ENCODE results near the gene CTTN.
A peak's percentile ranks its signal among the peaks of the same experiment; 100 is the strongest.
"Not testable (repeated sequence)": the region's sequence is repeated elsewhere in the genome, so short reads cannot be mapped to it uniquely, and the experiment has no call there.

CTTN gene

DNA sequence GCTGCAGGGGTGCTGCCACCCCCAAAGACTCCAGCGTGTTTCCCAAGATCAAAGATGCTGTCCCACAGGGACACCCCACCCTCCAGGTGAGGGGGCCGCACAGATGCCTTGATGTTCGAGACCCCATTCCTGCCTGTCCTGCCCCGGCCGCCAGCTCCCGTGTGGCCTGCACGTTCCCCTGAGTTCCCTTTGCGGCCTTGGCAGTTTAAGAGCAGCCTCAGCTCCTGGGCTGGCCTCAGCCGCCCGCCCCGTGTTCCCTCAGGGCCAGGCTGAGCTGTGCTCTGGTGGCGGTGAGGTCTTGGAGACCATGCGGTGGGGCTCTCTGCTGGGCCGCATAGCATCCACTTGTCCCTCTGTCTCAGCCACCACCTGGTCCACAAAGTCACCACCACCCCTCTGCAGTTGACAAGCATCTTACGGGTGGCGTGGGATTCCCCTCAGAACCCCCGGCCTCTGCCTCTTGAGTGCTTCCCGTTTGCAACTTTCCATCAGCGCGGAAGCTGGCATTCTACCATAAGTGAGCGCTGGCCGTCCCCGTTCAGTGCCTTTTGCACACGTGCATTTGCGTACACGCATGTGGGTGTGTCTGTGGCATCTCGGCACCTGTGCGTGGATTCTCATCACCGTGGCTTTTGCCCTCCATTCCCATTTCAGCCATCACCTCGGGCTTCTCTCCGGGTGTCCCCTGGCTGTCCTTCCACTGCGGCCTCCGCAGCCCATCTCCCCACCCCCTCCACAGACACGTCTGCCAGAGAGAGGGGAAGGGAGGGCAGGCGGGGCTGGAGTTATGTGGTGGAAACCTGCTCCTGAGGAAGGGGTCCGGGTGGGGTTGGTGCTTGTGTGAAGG is 35.9 kb downstream of the CTTN start:
- no peaks in the 10 kb centered on the region for H3K9me3 Mint-ChIP-seq
- H3K27me3 Mint-ChIP-seq, result peaks cover 5% of the 10 kb centered on the region
- CTCF ChIA-PET, result no interaction called here
- no peaks in the 10 kb centered on the region for H3K4me1 Mint-ChIP-seq
- no peak overlapping the region for H3K4me3 Mint-ChIP-seq
- no peaks in the 10 kb centered on the region for H3K36me3 Mint-ChIP-seq
- H3K27ac Mint-ChIP-seq, result no peak overlapping the region
- DNase-seq, result no peak

DNA sequence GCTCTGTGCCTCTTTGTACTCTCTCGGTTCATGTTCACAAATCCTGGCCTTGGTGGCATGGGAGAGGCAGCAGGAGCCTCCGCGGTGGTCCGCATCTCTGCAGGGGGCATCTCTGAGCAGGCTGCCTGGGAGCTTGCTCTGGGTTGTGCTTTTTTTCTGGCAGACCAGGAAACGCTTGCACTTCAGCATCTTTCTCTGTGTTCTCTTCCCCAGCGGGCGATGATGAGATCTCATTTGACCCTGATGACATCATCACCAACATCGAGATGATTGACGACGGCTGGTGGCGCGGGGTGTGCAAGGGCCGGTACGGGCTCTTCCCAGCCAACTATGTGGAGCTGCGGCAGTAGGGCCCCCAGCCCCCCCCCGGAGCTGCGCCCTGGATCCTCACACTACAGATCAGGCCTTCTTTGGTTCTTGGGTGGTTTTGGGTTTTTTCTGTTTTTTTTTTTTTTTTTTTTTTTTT is 36.5 kb downstream of the CTTN start:
- CTCF ChIA-PET, result no interaction called here
- DNase-seq, result no peak
- no peaks in the 10 kb centered on the region for H3K9me3 Mint-ChIP-seq
- no peak overlapping the region for H3K4me3 Mint-ChIP-seq
- no peaks in the 10 kb centered on the region for H3K36me3 Mint-ChIP-seq
- H3K27me3 Mint-ChIP-seq, result peaks cover 5% of the 10 kb centered on the region
- no peak overlapping the region for H3K27ac Mint-ChIP-seq
- H3K4me1 Mint-ChIP-seq, result no peaks in the 10 kb centered on the region

DNA sequence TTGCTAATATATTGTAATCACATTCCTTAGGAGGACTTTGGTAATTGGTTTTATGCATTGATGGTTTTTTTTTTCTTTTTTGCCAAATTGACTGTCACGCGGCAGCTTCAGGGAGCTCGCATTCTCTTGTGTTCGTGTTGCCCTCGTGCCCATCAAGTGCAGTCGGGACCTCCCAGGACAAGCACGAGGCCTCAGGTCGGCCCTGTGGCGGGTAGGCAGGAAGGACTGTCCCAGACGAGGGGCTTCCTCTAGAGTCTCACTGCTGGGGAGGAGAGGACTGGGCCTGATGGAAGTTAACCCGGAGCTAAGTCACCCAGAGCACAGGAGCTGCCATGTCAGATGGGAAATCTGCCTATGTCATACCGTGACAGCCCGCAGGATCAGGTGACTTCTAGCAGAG is 37.0 kb downstream of the CTTN start:
- DNase-seq, result no peak
- H3K36me3 Mint-ChIP-seq, result no peaks in the 10 kb centered on the region
- CTCF ChIA-PET, result no interaction called here
- H3K9me3 Mint-ChIP-seq, result no peaks in the 10 kb centered on the region
- H3K4me1 Mint-ChIP-seq, result no peaks in the 10 kb centered on the region
- no peak overlapping the region for H3K4me3 Mint-ChIP-seq
- H3K27me3 Mint-ChIP-seq, result peaks cover 5% of the 10 kb centered on the region
- H3K27ac Mint-ChIP-seq, result no peak overlapping the region

DNA sequence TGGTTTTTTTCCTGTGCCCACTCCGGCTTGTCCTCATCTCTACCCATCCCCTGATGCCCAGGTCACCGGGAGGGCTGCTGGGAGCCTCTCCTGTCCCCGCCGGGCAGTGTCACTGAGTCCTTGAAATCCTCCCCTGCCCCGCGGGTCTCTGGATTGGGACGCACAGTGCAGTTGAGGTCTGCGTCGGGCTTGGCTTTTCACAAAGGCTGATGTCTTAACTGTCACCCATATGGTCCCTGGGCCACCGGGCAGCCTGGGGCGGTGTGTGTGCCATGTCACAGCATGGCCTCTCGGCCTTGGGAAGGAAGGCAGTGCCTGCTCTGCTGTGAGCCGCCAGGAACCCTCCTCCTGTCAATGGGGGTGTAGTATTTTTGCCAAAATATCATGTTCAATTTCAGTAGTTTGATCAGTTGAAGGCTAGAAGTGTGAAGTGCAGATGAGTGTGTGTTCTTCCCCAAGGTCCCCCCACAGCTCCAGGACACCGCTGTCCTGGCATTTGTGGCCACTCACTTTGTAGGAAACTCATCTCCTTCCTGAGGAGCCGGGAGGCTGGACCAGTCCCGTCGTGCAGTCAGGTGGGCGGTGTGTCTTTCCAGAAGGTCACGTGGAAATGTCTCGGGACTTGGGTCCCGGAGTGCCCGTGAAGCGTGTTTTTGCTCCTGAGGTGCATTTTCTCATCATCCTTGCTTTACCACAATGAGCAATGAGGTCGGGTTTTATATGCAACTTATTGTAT is 37.6 kb downstream of the CTTN start:
- no peaks in the 10 kb centered on the region for H3K36me3 Mint-ChIP-seq
- H3K9me3 Mint-ChIP-seq, result no peaks in the 10 kb centered on the region
- H3K4me3 Mint-ChIP-seq, result no peak overlapping the region
- CTCF ChIA-PET, result no interaction called here
- no peaks in the 10 kb centered on the region for H3K4me1 Mint-ChIP-seq
- no peak overlapping the region for H3K27ac Mint-ChIP-seq
- peaks cover 5% of the 10 kb centered on the region for H3K27me3 Mint-ChIP-seq
- DNase-seq, result no peak

DNA sequence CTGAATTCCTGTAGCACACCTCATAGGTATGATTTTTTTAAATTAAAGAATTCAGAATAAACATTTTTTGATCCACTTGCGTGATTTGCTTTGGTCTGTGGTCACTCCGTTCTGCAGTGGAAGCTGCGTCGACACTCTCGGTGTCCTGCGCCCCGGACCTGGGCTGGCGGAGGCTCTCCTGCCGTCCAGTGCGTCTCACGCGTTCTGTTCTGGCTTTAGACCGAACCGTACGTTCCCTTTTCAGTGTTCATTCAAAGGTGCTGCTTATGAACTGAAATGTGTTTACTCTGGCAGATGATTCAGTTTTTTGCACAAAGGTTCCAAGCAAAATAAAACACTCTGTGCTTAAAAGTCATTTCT is 38.2 kb downstream of the CTTN start:
- H3K27ac Mint-ChIP-seq, result no peak overlapping the region
- DNase-seq, result no peak
- no peaks in the 10 kb centered on the region for H3K4me1 Mint-ChIP-seq
- H3K4me3 Mint-ChIP-seq, result no peak overlapping the region
- CTCF ChIA-PET, result no interaction called here
- H3K9me3 Mint-ChIP-seq, result no peaks in the 10 kb centered on the region
- H3K36me3 Mint-ChIP-seq, result no peaks in the 10 kb centered on the region
- peaks cover 5% of the 10 kb centered on the region for H3K27me3 Mint-ChIP-seq

DNA sequence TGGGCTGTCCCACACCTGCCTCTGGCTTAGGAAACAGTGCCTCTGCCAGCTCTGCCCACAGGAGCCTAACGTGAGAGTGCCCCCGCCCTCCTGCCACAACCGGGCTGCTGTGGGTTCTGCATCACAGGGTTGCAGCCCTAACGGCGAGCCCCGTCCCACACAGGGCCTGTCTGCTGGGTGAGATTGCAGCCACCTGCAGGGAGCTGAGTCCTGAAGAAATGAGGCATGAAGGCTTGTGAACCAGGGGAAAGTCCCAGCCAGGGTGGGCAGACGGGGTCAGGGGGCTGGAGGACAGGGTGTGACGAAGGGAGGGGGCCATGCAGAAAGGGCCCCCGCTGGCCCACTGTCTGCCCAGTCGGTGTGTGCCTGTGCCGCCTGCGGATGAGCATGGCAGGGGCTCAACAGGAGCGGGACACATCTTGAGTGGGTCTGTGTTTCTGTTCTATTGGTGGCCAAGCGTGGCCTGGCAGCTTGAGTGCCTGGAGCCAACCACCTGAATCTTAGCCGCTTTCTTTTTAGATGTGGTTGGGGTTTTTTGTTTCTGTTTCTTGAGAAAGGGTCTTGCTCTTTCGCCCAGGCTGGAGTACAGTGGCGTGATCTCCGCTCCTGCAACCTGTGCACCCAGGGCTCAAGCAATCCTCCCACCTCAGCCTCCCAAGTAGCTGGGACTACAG is 38.9 kb downstream of the CTTN start:
- H3K4me3 Mint-ChIP-seq, result no peak overlapping the region
- H3K36me3 Mint-ChIP-seq, result no peaks in the 10 kb centered on the region
- CTCF ChIA-PET, result no interaction called here
- H3K9me3 Mint-ChIP-seq, result no peaks in the 10 kb centered on the region
- peaks cover 5% of the 10 kb centered on the region for H3K27me3 Mint-ChIP-seq
- DNase-seq, result no peak
- no peak overlapping the region for H3K27ac Mint-ChIP-seq
- H3K4me1 Mint-ChIP-seq, result no peaks in the 10 kb centered on the region

DNA sequence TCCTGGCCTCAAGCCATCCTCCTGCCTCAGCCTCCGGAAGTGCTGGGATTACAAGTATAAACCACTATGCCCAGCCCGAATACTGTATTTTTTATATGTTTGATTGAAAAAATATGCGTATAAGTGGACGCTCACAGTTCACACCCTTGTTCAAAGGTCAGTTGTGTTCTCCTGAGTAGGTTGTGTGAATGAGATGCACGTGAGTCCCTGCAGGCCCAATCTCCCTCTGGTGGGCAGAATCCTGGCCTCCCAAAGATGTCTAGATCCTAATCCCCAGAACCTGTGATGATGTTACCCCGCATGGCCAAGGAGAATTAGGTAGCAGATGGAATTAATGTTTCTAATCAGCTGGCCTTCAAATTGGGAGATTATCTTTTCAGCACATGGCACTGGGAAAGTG is 41.9 kb downstream of the CTTN start:
- Mint-ChIP-seq H3K27ac (no peak overlapping the region), H3K27me3 (peaks cover 16% of the 10 kb centered on the region), H3K4me3 (no peak overlapping the region), H3K36me3 (no peaks in the 10 kb centered on the region), H3K9me3 (peaks cover 4% of the 10 kb centered on the region), H3K4me1 (no peaks in the 10 kb centered on the region)
- CTCF ChIA-PET, result no interaction called here
- DNase-seq, result no peak

DNA sequence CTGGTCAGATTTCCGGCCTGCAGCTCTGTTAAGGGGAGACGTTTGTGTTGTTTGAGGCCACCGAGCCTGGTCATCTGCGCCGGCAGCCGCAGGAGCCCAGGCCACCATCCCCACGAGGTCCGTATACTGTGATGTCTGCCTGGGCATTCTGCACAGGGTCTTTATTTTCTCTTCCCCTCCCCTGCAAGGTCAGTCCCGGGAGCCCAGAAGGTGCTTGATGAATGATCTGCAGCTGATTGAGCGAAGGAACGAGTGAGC is 45.4 kb downstream of the CTTN start:
- CTCF ChIA-PET, result no interaction called here
- H3K36me3 Mint-ChIP-seq, result peaks cover 2% of the 10 kb centered on the region
- no peak overlapping the region for H3K27ac Mint-ChIP-seq
- H3K4me3 Mint-ChIP-seq, result no peak overlapping the region
- H3K27me3 Mint-ChIP-seq, result peaks cover 18% of the 10 kb centered on the region
- DNase-seq, result no peak
- H3K9me3 Mint-ChIP-seq, result peaks cover 8% of the 10 kb centered on the region
- H3K4me1 Mint-ChIP-seq, result no peaks in the 10 kb centered on the region

DNA sequence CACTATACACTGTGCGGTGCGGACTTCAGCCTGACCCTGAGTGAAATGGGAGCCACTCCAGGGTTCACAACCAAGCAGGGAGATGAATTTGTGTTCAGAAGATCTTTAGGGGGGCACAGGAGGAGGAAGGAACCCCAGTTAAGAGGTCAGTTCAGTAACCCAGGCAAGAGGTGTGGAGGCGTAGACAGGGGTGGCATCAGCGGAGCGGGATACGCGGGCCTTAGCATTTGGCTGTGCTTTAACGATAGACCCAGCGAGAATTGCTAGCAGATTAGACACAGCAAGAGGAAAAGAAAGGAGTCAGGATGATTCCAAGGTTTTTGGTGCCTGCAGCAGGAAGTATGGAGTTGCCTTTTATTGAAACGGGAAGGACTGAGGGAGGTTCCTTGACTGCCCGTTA is 46.8 kb downstream of the CTTN start:
- DNase-seq, result no peak
- Mint-ChIP-seq H3K36me3 (peaks cover 8% of the 10 kb centered on the region), H3K4me1 (no peaks in the 10 kb centered on the region), H3K9me3 (peaks cover 22% of the 10 kb centered on the region), H3K4me3 (no peak overlapping the region), H3K27me3 (peaks cover 18% of the 10 kb centered on the region), H3K27ac (no peak overlapping the region)
- CTCF ChIA-PET, result no interaction called here

DNA sequence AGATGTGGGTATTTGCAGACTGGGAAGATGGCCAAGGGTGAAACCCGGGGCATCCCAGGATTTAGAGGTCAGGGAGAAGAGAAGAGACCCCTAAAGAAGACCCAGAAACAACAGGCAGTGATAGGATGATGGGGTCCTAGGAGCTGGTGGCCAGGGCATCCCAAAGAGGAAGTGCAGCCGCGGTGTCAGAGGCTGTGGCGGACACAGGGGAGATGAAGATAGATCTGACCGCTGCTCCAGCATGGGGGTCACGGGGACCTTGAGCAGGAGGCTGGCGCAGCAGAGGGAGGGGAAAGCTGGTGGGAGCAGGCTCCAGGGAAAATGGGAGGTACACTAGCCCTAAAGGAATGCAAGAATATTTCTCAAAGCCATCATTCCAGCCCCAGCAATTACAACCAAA is 47.3 kb downstream of the CTTN start:
- H3K4me3 Mint-ChIP-seq, result no peak overlapping the region
- DNase-seq, result no peak

DNA sequence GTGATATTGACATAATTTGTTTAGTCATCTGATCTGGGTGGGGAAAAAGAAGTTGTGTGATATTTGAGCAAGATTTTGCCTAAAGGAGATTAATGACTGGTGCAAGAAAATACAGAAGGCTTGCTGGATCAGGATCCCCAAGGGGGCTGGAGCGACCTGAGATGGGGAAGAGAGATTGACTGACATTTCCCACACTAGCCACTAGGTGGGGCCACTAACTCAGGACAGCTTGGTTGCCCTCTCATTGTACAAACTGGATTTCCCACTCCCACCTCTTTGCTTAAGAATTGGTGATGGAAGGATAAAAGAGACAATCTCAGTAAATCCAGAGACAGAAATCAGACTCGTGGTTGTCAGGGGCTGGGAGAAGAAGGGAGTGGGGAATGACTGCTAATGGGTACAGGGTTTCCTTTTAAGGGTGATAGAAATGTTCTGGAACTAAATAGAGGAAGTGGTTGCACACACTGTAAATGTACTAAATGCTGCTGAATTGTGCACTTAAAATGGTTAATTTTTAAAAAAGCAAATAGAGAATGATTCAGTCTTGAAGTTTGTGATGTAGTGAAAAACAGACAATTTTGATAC is 50.7 kb downstream of the CTTN start:
- CTCF ChIA-PET, result no interaction called here
- H3K9me3 Mint-ChIP-seq, result peaks cover 33% of the 10 kb centered on the region
- H3K27me3 Mint-ChIP-seq, result peaks cover 10% of the 10 kb centered on the region
- H3K4me3 Mint-ChIP-seq, result no peak overlapping the region
- peaks cover 8% of the 10 kb centered on the region for H3K36me3 Mint-ChIP-seq
- no peak overlapping the region for H3K27ac Mint-ChIP-seq
- H3K4me1 Mint-ChIP-seq, result no peaks in the 10 kb centered on the region
- DNase-seq, result peak; percentile 28

More for the DNA sequence above, 47.3 kb downstream of the CTTN start:
- Mint-ChIP-seq H3K36me3 (peaks cover 8% of the 10 kb centered on the region), H3K9me3 (peaks cover 27% of the 10 kb centered on the region), H3K27ac (no peak overlapping the region), H3K27me3 (peaks cover 18% of the 10 kb centered on the region), H3K4me1 (no peaks in the 10 kb centered on the region)
- CTCF ChIA-PET, result no interaction called here

DNA sequence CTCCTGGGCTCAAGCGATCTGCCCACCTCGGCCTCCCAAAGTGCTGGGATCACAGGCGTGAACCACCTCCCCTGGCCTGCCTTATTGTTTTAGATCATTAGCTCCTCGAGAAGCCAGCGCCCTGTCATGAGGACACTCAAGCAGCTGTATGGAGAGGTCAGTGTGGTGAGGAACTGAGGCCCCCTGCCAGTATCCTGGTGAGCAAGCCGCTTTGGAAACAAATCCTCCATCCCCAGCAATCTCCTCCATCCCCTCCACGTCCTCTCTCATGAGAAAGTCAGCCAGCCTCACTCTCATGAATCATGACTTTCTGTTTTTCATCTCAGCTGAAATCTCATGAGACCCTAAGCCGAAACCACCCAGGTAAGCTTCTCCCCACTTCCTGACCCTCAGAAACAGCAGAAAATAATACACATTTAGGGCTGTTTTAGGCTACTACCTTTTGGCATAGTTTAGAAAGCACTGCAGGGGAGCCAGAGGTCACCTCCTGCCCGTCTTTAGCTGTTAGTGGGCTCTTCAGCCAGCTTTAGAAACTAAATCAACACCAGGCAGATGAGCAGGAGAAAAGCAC is 56.0 kb downstream of the CTTN start:
- no peak for DNase-seq
- H3K27ac Mint-ChIP-seq, result no peak overlapping the region
- H3K4me1 Mint-ChIP-seq, result no peaks in the 10 kb centered on the region
- H3K9me3 Mint-ChIP-seq, result peaks cover 19% of the 10 kb centered on the region
- no peaks in the 10 kb centered on the region for H3K27me3 Mint-ChIP-seq
- CTCF ChIA-PET, result no interaction called here
- peaks cover 4% of the 10 kb centered on the region for H3K36me3 Mint-ChIP-seq
- no peak overlapping the region for H3K4me3 Mint-ChIP-seq

DNA sequence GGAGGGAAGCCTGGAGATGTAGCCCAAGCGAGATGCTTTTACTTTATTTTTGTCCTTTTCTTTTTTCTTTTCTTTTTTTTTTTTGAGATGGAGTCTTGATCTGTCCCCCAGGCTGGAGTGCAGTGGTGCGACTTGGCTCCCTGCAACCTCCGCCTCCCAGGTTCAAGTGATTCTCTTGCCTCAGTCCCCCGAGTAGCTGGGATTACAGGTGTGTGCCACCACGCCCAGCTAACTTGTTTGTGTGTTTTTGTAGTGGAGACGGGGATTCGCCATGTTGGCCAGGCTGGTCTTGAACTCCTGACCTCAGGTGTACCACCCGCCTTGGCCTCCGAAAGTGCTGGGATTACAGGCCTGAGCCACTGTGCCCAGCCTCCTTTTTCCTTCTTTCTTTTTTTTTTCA is 56.5 kb downstream of the CTTN start:
- H3K36me3 Mint-ChIP-seq, H3K27ac Mint-ChIP-seq, H3K27me3 Mint-ChIP-seq, DNase-seq, CTCF ChIA-PET, H3K4me3 Mint-ChIP-seq, H3K4me1 Mint-ChIP-seq: not testable (repeated sequence)
- peaks cover 14% of the 10 kb centered on the region for H3K9me3 Mint-ChIP-seq

DNA sequence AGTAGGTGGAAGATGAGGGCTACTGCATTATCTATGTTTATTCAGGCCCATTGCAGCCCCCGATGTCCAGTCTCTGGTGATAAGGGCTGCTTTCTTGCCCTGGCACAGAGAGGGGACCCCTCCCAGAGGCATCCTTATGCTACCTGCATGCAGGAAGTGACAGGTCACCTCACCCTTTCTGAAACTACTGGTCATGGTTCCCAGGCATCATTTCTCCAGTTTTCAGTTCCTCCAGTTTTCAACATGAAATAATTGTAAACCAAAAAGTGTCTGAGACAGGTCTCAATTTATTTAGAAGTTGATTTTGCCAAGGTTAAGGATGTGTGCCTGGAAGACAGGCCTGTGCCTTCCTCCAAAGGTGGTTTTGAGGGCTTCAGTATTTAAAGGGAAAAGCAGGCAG is 57.0 kb downstream of the CTTN start:
- no peaks in the 10 kb centered on the region for H3K27me3 Mint-ChIP-seq
- H3K27ac Mint-ChIP-seq, result no peak overlapping the region
- no peaks in the 10 kb centered on the region for H3K4me1 Mint-ChIP-seq
- H3K9me3 Mint-ChIP-seq, result peaks cover 8% of the 10 kb centered on the region
- CTCF ChIA-PET, result no interaction called here
- H3K36me3 Mint-ChIP-seq, result no peaks in the 10 kb centered on the region
- DNase-seq, result no peak
- H3K4me3 Mint-ChIP-seq, result no peak overlapping the region
